ENCODE measurements around the gene GABBR1.

GRCh38 chr6:29517728-29518440, 115.1 kb downstream of the GABBR1 start:
- no peak for TF ChIP-seq REST (IDR thresholded peaks at IDR 0.05; ENCODE audit: low read depth)
- TF ChIP-seq TAF1 (IDR thresholded peaks at IDR 0.05; ENCODE audit: low read depth): no peak
- TF ChIP-seq CEBPB (IDR thresholded peaks at IDR 0.05): no peak
- TF ChIP-seq EP300 (IDR thresholded peaks at IDR 0.05; ENCODE audit: borderline replicate concordance): no peak
- no peak for TF ChIP-seq RAD21 (IDR thresholded peaks at IDR 0.05; ENCODE audit: low read depth)
- TF ChIP-seq EGR1 (IDR thresholded peaks at IDR 0.05): no peak
- TF ChIP-seq, protein P1, sequence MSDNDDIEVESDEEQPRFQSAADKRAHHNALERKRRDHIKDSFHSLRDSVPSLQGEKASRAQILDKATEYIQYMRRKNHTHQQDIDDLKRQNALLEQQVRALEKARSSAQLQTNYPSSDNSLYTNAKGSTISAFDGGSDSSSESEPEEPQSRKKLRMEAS (IDR thresholded peaks at IDR 0.05): no peak
